K562 (cell line): Measurements from ENCODE around the gene TMEM184C. TPM values are rescaled to one million over a fixed set of nuclear protein-coding genes. Genes with fewer than 3 reads are reported as not detected.

ENCODE experiments used
- ATAC-seq: fragments of 200-7000 bp; cut with Tn5 transposase; 3 replicates; pipeline ENCODE4 v1.9.1; 2020; ENCODE audit warnings: moderate library complexity
- BruUV-seq: library from RNA; stranded (reverse); fragments of 400-500 nt; replicated peaks from 2 replicates; lab custom pipeline; 2021; lab: Mats Ljungman, UMichigan
- CTCF ChIA-PET: fragments of 300-600 bp; formaldehyde crosslinking; extraction: SDS; loops from one replicate; lab custom pipeline; 2021; ENCODE audit warnings: low intra/inter-chr PET ratio; lab: Yijun Ruan, JAX
- POLR2A ChIA-PET: fragments of 300-600, 350-650 bp; sonication (Branson Sonifier 250); formaldehyde crosslinking; extraction: SDS; loops from one replicate; lab custom pipeline; 2021; ENCODE audit warnings: antibody characterized with exemption, inconsistent platforms; lab: Yijun Ruan, JAX
- DNase-seq, 4 experiments: peaks; one replicate each; pipeline versions ENCODE4 v3.0.0 to v3.0.0-alpha.2; 2011 to 2018; ENCODE audit warnings: low spot score in 3 of 4, mixed read lengths in 3 of 4; ENCODE audit errors: extremely low read depth in 1 of 4
- FAIRE-seq: peaks from 2 replicates; lab custom pipeline; 2011; peaks lifted over from hg19 to GRCh38; lab: Jason Lieb, UNC
- H2AFZ ChIP-seq: 2 replicates; pipeline ENCODE4 v1.6.0; 2011; ENCODE audit warnings: low read depth, low read length, control low read depth, inconsistent platforms
- H3K27ac ChIP-seq: fragments of 200-600 bp; 3 replicates; pipeline ENCODE4 v1.8.0; 2011; ENCODE audit warnings: low read depth, mild to moderate bottlenecking, control low read depth, inconsistent platforms, low read length, moderate library complexity, mixed read lengths; ENCODE audit errors: extremely low read depth
- H3K27me3 ChIP-seq, 2 experiments: fragments of 300-600 bp in 1 of 2; 2 replicates in 1 of 2; 3 replicates in 1 of 2; pipeline versions ENCODE4 v1.6.0 to v1.8.0; 2011; ENCODE audit warnings: inconsistent platforms in 2 of 2, low read length in 2 of 2, mild to moderate bottlenecking in 1 of 2, mixed read lengths in 1 of 2, moderate library complexity in 1 of 2; ENCODE audit not compliant: control insufficient read depth in 2 of 2, insufficient read depth in 2 of 2
- H3K36me3 ChIP-seq: fragments of 300-600 bp; 3 replicates; pipeline ENCODE4 v1.8.0; 2011; ENCODE audit warnings: mild to moderate bottlenecking, low read length, inconsistent platforms; ENCODE audit not compliant: control insufficient read depth, insufficient read depth
- H3K4me1 ChIP-seq, 2 experiments: fragments of 200-600 bp in 1 of 2; replicated peaks in 1 of 2; 2 replicates in 1 of 2; 3 replicates in 1 of 2; pipeline versions ENCODE4 v1.5.1 to v1.8.0; 2011; ENCODE audit warnings: inconsistent platforms in 2 of 2, low read length in 2 of 2, mild to moderate bottlenecking in 1 of 2, mixed read lengths in 1 of 2, moderate library complexity in 1 of 2; ENCODE audit not compliant: control insufficient read depth in 2 of 2, insufficient read depth in 2 of 2
- H3K4me2 ChIP-seq: 2 replicates; pipeline ENCODE4 v1.6.1; 2011; ENCODE audit warnings: low read length, control low read depth, inconsistent platforms, mixed read lengths; ENCODE audit not compliant: insufficient read depth
- H3K4me3 ChIP-seq: fragments of 200-600 bp; sonication (generic), shearing (Covaris generic); 2 replicates; pipeline ENCODE4 v1.5.1; 2016; ENCODE audit warnings: control low read depth, inconsistent platforms
- H3K79me2 ChIP-seq: fragments of 200-600 bp; 3 replicates; pipeline ENCODE4 v1.8.0; 2011; ENCODE audit warnings: low read length, inconsistent platforms; ENCODE audit not compliant: control insufficient read depth, insufficient read depth
- H3K9ac ChIP-seq, 2 experiments: 2 replicates each; pipeline versions ENCODE4 v1.6.0 to v1.6.1; 2011; ENCODE audit warnings: low read depth in 2 of 2, low read length in 2 of 2, control low read depth in 1 of 2, inconsistent platforms in 1 of 2, mild to moderate bottlenecking in 1 of 2, mixed read lengths in 1 of 2; ENCODE audit not compliant: insufficient read depth in 1 of 2
- H3K9me1 ChIP-seq: one replicate; pipeline ENCODE4 v1.6.0; 2011; ENCODE audit warnings: inconsistent platforms, mild to moderate bottlenecking, low read length, moderate library complexity; ENCODE audit not compliant: control insufficient read depth, insufficient read depth
- H3K9me3 ChIP-seq: replicated peaks from 2 replicates; pipeline ENCODE4 v1.5.1; 2011; ENCODE audit warnings: low read depth, low read length, inconsistent platforms; ENCODE audit not compliant: control insufficient read depth, insufficient read depth
- H4K20me1 ChIP-seq: replicated peaks from 2 replicates; pipeline ENCODE4 v1.6.1; 2011; ENCODE audit warnings: low read length, inconsistent platforms, mixed read lengths; ENCODE audit not compliant: control insufficient read depth, insufficient read depth
- ATF7 ChIP-seq: fragments of 450-650 bp; IDR thresholded peaks from 2 replicates; pipeline ENCODE4 v1.7.1; 2014; ENCODE audit warnings: mild to moderate bottlenecking, moderate library complexity
- BHLHE40 ChIP-seq: IDR thresholded peaks from 2 replicates; pipeline ENCODE4 v1.6.1; 2011; ENCODE audit warnings: low read length, improper control_type of control experiment
- CXXC5 ChIP-seq: fragments of 250-450 bp; sonication (Bioruptor Pico); IDR thresholded peaks from 2 replicates; pipeline ENCODE4 v1.8.0; 2022; ENCODE audit warnings: inconsistent platforms, mild to moderate bottlenecking, moderate library complexity
- ESRRA ChIP-seq: fragments of 450-650 bp; IDR thresholded peaks from 2 replicates; pipeline ENCODE4 v1.6.1; 2014; ENCODE audit warnings: low read depth, mild to moderate bottlenecking, moderate library complexity, borderline replicate concordance
- FOXJ3 ChIP-seq: sonication (generic); formaldehyde crosslinking; IDR thresholded peaks from 2 replicates; pipeline ENCODE4 v1.4.0; 2020; ENCODE audit warnings: mild to moderate bottlenecking, missing genetic modification reagents
- HOMEZ ChIP-seq: fragments of 250-450 bp; sonication (Bioruptor Pico); IDR thresholded peaks from 2 replicates; pipeline ENCODE4 v1.4.0; 2020; ENCODE audit warnings: mild to moderate bottlenecking, moderate library complexity
- JUND ChIP-seq, 2 experiments: IDR thresholded peaks; 2 replicates in 1 of 2; 3 replicates in 1 of 2; pipeline ENCODE4 v1.6.1; 2011; ENCODE audit warnings: borderline replicate concordance in 2 of 2, low read depth in 2 of 2, low read length in 2 of 2, improper control_type of control experiment in 1 of 2, missing biosample characterization in 1 of 2, missing genetic modification characterization in 1 of 2, missing genetic modification reagents in 1 of 2
- KHSRP ChIP-seq: fragments of 450-650 bp; IDR thresholded peaks from 2 replicates; pipeline ENCODE4 v1.6.1; 2017
- ZNF143 ChIP-seq: sonication (generic); formaldehyde crosslinking; IDR thresholded peaks from 2 replicates; pipeline ENCODE4 v1.9.0; 2022; ENCODE audit warnings: mild to moderate bottlenecking, missing genetic modification reagents
- ZNF212 ChIP-seq: fragments of 450-650 bp; formaldehyde crosslinking; IDR thresholded peaks from 2 replicates; pipeline ENCODE4 v1.4.0; 2020; ENCODE audit warnings: mild to moderate bottlenecking
- ZNF224 ChIP-seq: sonication (generic); formaldehyde crosslinking; IDR thresholded peaks from 2 replicates; pipeline ENCODE4 v1.8.0; 2022; ENCODE audit warnings: mild to moderate bottlenecking, missing genetic modification reagents
- ZNF347 ChIP-seq: fragments of 450-650 bp; formaldehyde crosslinking; IDR thresholded peaks from 2 replicates; pipeline ENCODE4 v1.4.0; 2020; ENCODE audit warnings: low read depth, mild to moderate bottlenecking, moderate library complexity
- ZSCAN32 ChIP-seq: fragments of 450-650 bp; formaldehyde crosslinking; IDR thresholded peaks from 2 replicates; pipeline ENCODE4 v1.4.0; 2020; ENCODE audit warnings: mild to moderate bottlenecking, moderate library complexity
- WGBS: fragments of 100-300 bp; shearing (Covaris generic); methylation state at CpG from one replicate; pipeline ENCODE4 v1.1.6; 2016; ENCODE audit warnings: low coverage, mixed read lengths; ENCODE audit not compliant: insufficient coverage; ENCODE audit errors: missing lambda C conversion rate; 5-methylcytosine and 5-hydroxymethylcytosine counted together
- in situ Hi-C: fragments of 300-500 bp; cut with MboI; formaldehyde crosslinking; loops from 4 replicates; pipeline ENCODE4 v1.15.0; 2018; ENCODE audit warnings: inconsistent platforms, mixed read lengths
- intact Hi-C: fragments of 100-400 bp; cut with micrococcal nuclease; formaldehyde crosslinking; loops from 2 replicates; pipeline ENCODE4 v1.14.2; 2022
- polyA plus RNA-seq, 8 experiments: library from polyadenylated mRNA; depleted of rRNA in 4 of 8; stranded (reverse) in 5 of 8; unstranded in 3 of 8; fragments of >200 nt; fragmentation: Nextera tagmentation in 2 of 8; fragmentation: Illumina TruSeq in 1 of 8; extraction: Ambion mirVana in 2 of 8; extraction: Trizol in 1 of 8; gene quantifications; 2 replicates each; pipeline versions ENCODE4 v1.2.1 to v1.2.3, GENCODE V29; 2011 to 2014; ENCODE audit warnings: inconsistent platforms in 1 of 8, missing spikeins in 1 of 8
- total RNA-seq, 7 experiments: library from RNA; depleted of rRNA in 6 of 7; stranded (reverse); fragments of >200 nt in 6 of 7; fragmentation: Illumina TruSeq in 2 of 7; extraction: Trizol in 2 of 7; gene quantifications; 2 replicates each; pipeline versions ENCODE4 v1.2.1 to v1.2.3, GENCODE V29; 2011 to 2021; ENCODE audit warnings: low replicate concordance in 1 of 7
- TF ChIP-seq, protein P1 (sequence below): fragments of 250-450 bp; sonication (Bioruptor Pico); IDR thresholded peaks from 2 replicates; pipeline ENCODE4 v1.5.0; 2021

TMEM184C gene
- total and polyA plus RNA-seq, 9 of the 15 experiments (the other 6 are each of a cell fraction or from before 2014, with no cell fraction given): 3.9 to 24.2 (median 18.2) TPM

DNA sequence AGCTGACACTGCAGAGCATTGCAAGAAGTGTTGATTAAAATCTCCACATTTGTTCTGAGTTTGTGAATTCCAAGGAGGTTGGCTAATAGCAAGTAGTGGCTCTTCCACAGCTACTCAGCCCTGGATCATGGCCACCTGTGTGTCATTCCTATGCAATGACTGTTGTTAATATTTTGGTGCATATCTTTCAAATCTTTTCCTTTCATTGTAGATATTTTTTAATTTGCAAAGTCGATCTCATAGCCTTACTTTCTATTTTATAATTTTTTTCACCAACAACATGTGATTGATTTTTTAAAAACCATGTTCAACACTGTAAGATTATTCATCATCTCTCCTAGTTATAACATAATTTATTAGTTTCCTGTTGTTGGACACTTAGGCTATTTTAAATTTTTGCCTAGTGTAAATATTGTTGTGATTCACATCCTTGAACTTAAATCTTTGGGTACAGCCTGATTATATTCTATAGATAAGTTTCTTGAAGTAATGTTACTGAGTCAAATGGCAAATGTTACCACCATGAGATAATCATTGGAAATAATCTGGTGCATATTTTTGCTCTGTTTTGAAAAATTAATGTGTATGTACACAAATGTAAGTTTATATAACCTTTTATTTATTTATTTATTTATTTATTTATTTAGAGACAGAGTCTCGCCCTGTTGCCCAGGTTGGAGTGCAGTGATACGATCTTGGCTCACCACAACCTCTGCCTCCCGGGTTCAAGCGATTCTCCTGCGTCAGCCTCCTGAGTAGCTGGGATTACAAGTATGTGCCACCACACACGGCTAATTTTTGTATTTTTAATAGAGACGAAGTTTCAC lies 97.6 kb downstream of the TMEM184C start:
- Histone ChIP-seq H3K4me3 (no peak overlapping the region), H3K36me3 (no peaks in the 10 kb centered on the region), H3K9me3 (no peaks in the 10 kb centered on the region), H3K9me1 (no peaks in the 10 kb centered on the region), H4K20me1 (no peaks in the 10 kb centered on the region), H3K79me2 (no peaks in the 10 kb centered on the region), H3K27me3 (no peaks in the 10 kb centered on the region; a peak in 2 of 5 replicates), H3K4me1 (no peaks in the 10 kb centered on the region), H3K27ac (no peak overlapping the region), H3K9ac (no peak overlapping the region), H3K4me2 (no peak overlapping the region), H2AFZ (no peak overlapping the region)
- in situ Hi-C loops (no loop called here), intact Hi-C loops (no loop called here)
- FAIRE-seq: no peak
- no peak for DNase-seq
- CTCF ChIA-PET: no interaction called here
- WGBS: under 1% methylated on average over 8 of the region's 8 CpGs
- BruUV-seq: no TSS peak
- no peak for ATAC-seq
- POLR2A ChIA-PET: no interaction called here
- no peak for TF ChIP-seq FOXJ3 (CRISPR knock-in tag)
- TF ChIP-seq ZNF212: no peak
- TF ChIP-seq ZNF224 (CRISPR knock-in tag): no peak
- no peak for TF ChIP-seq ZNF347 (CRISPR knock-in tag)

DNA sequence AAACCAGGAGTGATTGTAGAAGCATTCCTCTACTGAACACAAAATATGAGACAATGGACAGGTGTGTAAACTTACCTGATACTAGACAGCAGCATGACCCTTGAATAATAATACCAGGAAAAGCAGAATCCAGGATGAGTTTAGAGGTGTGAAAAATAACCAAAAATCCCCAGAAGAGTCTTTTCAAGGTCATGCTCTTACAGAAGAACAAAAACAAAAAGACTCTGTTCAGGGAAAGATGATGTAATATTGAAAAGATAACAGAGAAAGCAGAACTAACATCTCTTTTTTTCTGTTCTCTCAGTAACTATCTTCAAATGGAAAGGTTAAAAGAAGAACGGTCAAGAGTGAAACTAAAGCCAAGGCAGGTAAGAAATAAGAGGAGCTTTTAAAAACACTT lies 100.7 kb downstream of the TMEM184C start:
- no peak for FAIRE-seq
- Histone ChIP-seq H3K9me3 (no peaks in the 10 kb centered on the region), H3K27me3 (no peaks in the 10 kb centered on the region; a peak in 2 of 5 replicates), H3K79me2 (no peaks in the 10 kb centered on the region), H3K9me1 (no peaks in the 10 kb centered on the region), H4K20me1 (no peaks in the 10 kb centered on the region), H3K4me1 (no peaks in the 10 kb centered on the region), H3K4me2 (no peak overlapping the region), H3K27ac (no peak overlapping the region), H3K36me3 (no peaks in the 10 kb centered on the region), H3K9ac (no peak overlapping the region), H2AFZ (no peak overlapping the region), H3K4me3 (no peak overlapping the region)
- POLR2A ChIA-PET: no interaction called here
- WGBS: 0% methylated on average over 1 of the region's 1 CpG
- no peak for DNase-seq
- ATAC-seq: no peak
- in situ Hi-C loops (no loop called here), intact Hi-C loops (no loop called here)
- BruUV-seq: no TSS peak
- CTCF ChIA-PET: no interaction called here
- TF ChIP-seq, protein P1, sequence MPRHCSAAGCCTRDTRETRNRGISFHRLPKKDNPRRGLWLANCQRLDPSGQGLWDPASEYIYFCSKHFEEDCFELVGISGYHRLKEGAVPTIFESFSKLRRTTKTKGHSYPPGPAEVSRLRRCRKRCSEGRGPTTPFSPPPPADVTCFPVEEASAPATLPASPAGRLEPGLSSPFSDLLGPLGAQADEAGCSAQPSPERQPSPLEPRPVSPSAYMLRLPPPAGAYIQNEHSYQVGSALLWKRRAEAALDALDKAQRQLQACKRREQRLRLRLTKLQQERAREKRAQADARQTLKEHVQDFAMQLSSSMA (CRISPR knock-in tag): no peak
- TF ChIP-seq BHLHE40 (no peak), ESRRA (peak; percentile 85), ZSCAN32 (CRISPR knock-in tag) (0 out of 2 replicates have a peak, but pooled peaks have one; percentile 18), JUND (IDR thresholded peaks at IDR 0.05; ENCODE audit: borderline replicate concordance, low read depth, low read length) (no peak; the same call in 1 of the 2 replicates), JUND (tag; IDR thresholded peaks at IDR 0.05; ENCODE audit: borderline replicate concordance, low read depth, low read length) (peak; percentile 28; the same call in 1 of the 3 replicates), CXXC5 (no peak), KHSRP (no peak), ZNF143 (CRISPR knock-in tag) (no peak), ATF7 (peak; percentile 41; the same call in 1 of the 2 replicates), HOMEZ (CRISPR knock-in tag) (no peak)
